Peyer's patch (tissue), 4 donors: ENCODE results near the gene LMO4. TPM values are rescaled to one million over a fixed set of nuclear protein-coding genes. Genes with fewer than 3 reads are reported as not detected.

Source experiments
- DNase-seq, 3 donors: peaks; one replicate each; pipeline ENCODE4 v3.0.0-alpha.2; 2017 to 2019
- H3K27ac ChIP-seq, 4 donors: fragments of 200-600 bp; sonication (generic); one replicate each; pipeline ENCODE4 v1.5.1; 2016 to 2019
- H3K27me3 ChIP-seq, 2 donors: fragments of 200-600 bp; sonication (generic); one replicate each; pipeline ENCODE4 v1.5.1; 2019
- H3K36me3 ChIP-seq, 3 donors: fragments of 200-600 bp; sonication (generic); one replicate each; pipeline ENCODE4 v1.5.1; 2016 to 2019
- H3K4me1 ChIP-seq, 4 donors: fragments of 200-600 bp; sonication (generic); one replicate each; pipeline ENCODE4 v1.5.1; 2016 to 2019
- H3K4me3 ChIP-seq, 4 donors: fragments of 200-600 bp; sonication (generic); 1 replicate in 3 of 4; 2 replicates in 1 of 4; pipeline ENCODE4 v1.5.1; 2016 to 2019; ENCODE audit warnings: mild to moderate bottlenecking in 1 of 4
- H3K9me3 ChIP-seq, 4 donors: fragments of 200-600 bp; sonication (generic); one replicate each; pipeline ENCODE4 v1.5.1; 2016 to 2019; ENCODE audit warnings: mild to moderate bottlenecking in 1 of 4
- CTCF ChIP-seq, 6 experiments: fragments of 450-650 bp in 4 of 6; fragments of 200-600 bp in 2 of 6; sonication (generic) in 1 of 6; IDR thresholded peaks; one replicate each; pipeline ENCODE4 v1.5.1; 2017 to 2019; ENCODE audit warnings: antibody characterized with exemption in 6 of 6, mild to moderate bottlenecking in 3 of 6, moderate library complexity in 1 of 6
- POLR2A ChIP-seq, 2 donors: fragments of 450-650 bp; IDR thresholded peaks; one replicate each; pipeline ENCODE4 v1.5.1; 2017; ENCODE audit warnings: antibody characterized with exemption in 2 of 2, mild to moderate bottlenecking in 2 of 2, moderate library complexity in 2 of 2
- total RNA-seq, 4 donors: library from RNA; depleted of rRNA; stranded (reverse); fragments of >200 nt; gene quantifications; one replicate each; pipeline ENCODE4 v1.1.0, GENCODE V29; 2016

Gene LMO4
- total RNA-seq, 4 donors from 2014 or later = 39.1 to 59.9 (median 52.6) TPM

DNA sequence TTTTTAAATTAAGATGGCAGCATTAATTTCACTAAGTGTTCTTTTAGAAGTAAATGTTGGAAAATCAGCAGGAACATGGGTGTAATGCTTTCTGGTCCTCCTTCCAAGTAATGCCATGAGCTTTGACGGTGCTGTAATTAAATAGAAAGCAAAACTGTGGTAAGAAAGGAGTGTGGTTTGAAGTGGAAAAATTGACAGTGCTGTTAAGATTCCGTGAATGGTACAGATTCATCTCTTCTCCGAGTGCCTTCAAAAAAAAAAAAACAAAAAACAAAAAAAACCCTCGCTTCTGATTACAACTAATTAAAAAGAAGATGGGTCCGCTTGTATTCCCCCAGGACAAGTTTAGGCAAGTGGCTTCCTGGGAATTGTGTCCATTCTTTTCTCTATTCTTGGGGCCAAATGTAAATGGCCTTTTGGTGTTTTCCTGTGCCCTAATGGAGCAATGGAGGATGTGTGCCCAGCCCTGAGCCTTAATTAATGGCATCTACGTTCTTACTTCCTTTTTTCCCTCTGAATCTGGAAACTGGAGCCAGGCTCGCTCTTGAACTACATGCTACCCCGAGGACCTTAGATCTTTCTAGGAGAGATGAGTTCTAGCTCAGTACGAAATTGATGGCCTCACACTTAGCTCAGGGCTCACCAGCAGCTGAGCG, 5.1 kb downstream of the LMO4 start:
- H3K4me1 ChIP-seq = peaks cover 0 to 57% (median 15%) of the 10 kb centered on the region in 4 donors
- H3K36me3 ChIP-seq = no peaks in the 10 kb centered on the region
- H3K4me3 ChIP-seq = peak overlapping the region; percentile 56 to 88 (median 64)
- H3K27me3 ChIP-seq = no peaks in the 10 kb centered on the region
- no peaks in the 10 kb centered on the region for H3K9me3 ChIP-seq
- DNase-seq = no peak
- peak overlapping the region; percentile 82 to 95 (median 84) for H3K27ac ChIP-seq
- TF ChIP-seq POLR2A (IDR thresholded peaks at IDR 0.05) = no peak
- TF ChIP-seq CTCF (IDR thresholded peaks at IDR 0.05) = no peak

GRCh38 chr1:87334351-87335174, 5.9 kb downstream of the LMO4 start:
- H3K27ac ChIP-seq = peak overlapping the region; percentile 82 to 95 (median 84)
- H3K27me3 ChIP-seq = no peaks in the 10 kb centered on the region
- DNase-seq = peak in 1 of 3 donors; percentile 51
- H3K4me1 ChIP-seq = peaks cover 0 to 57% (median 15%) of the 10 kb centered on the region in 4 donors
- peaks cover 0 to 5% (median 0%) of the 10 kb centered on the region in 3 donors for H3K36me3 ChIP-seq
- no peaks in the 10 kb centered on the region for H3K9me3 ChIP-seq
- TF ChIP-seq POLR2A (IDR thresholded peaks at IDR 0.05) (no peak), CTCF (IDR thresholded peaks at IDR 0.05) (no peak)
- H3K4me3 ChIP-seq = peak overlapping the region; percentile 56 to 88 (median 64)

DNA sequence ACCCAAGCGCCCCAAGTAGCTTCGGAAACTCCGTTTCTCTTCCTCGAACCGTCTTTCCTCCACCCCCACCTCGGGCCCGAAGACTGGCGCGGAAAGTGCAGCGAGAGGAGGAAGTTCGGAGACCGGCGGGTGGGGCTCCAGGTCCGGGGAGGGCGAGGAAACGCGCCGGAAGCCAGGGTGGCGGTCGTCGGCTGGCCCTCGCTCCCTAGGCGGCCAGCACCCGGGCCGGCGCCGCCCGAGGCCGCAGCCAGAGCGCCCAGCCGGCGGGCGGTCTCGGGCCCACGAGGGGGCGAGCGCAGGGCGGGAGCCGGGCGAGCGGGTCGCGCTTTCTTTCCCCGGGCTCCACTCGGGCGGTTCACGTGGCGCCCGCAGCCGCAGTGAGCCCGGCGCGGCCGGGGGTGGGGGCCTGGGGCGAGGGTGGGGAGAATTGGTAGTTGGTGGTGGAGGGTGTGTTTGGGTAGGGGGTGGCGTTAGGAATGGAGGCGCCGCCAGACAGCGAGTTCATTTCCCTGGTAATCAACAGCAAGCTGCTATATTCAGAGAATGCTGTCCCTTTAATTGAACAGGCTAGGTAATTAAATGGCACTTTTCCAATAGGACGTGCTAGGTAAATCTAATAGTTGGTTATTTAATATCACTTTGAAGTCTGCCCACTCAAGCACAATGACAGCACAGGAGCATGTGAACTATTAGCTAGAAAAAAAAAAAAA, 6.7 kb downstream of the LMO4 start:
- TF ChIP-seq CTCF (IDR thresholded peaks at IDR 0.05) (peak in 3 of 6 experiments; percentile 25 to 39 (median 37)), POLR2A (IDR thresholded peaks at IDR 0.05) (no peak)
- peak; percentile 78 to 90 (median 87) for DNase-seq
- Histone ChIP-seq H3K27ac (peak overlapping the region; percentile 82 to 95 (median 84)), H3K27me3 (no peaks in the 10 kb centered on the region), H3K4me1 (peaks cover 0 to 57% (median 15%) of the 10 kb centered on the region in 4 donors), H3K36me3 (peaks cover 0 to 13% (median 0%) of the 10 kb centered on the region in 3 donors), H3K4me3 (peak overlapping the region; percentile 56 to 88 (median 64)), H3K9me3 (no peaks in the 10 kb centered on the region)

DNA sequence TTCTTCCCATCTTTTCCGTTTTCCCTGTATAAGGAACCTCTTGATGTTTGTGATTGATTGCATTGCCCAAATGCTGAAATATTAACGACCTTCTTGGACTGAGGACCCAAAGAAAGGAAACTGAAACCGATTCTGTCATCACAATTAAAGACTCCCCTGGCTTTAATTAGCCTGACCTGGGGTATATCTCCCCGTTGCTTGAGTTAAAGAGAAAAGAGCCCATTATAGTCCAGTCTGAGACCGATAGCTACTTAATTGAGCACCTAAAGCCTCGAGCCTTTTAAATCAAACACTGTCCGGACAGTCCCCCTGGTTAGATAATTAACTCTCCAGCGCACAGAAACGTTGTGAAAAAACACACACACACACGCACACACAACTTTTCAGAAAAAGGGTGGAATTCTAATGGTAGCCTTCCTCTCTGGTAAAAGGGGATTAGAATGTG, 8.0 kb downstream of the LMO4 start:
- peaks cover 0 to 57% (median 15%) of the 10 kb centered on the region in 4 donors for H3K4me1 ChIP-seq
- peak overlapping the region in 2 of 4 donors; percentile 15 to 65 for H3K4me3 ChIP-seq
- peaks cover 0 to 26% (median 0%) of the 10 kb centered on the region in 3 donors for H3K36me3 ChIP-seq
- DNase-seq = no peak
- H3K27me3 ChIP-seq = no peaks in the 10 kb centered on the region
- no peaks in the 10 kb centered on the region for H3K9me3 ChIP-seq
- H3K27ac ChIP-seq = peak overlapping the region in 1 of 4 donors; percentile 4
- no peak for TF ChIP-seq CTCF (IDR thresholded peaks at IDR 0.05)

GRCh38 chr1:87337606-87338005, 8.9 kb downstream of the LMO4 start:
- DNase-seq = no peak
- TF ChIP-seq CTCF (IDR thresholded peaks at IDR 0.05) = no peak
- TF ChIP-seq POLR2A (IDR thresholded peaks at IDR 0.05) = no peak
- H3K36me3 ChIP-seq = peaks cover 0 to 36% (median 0%) of the 10 kb centered on the region in 3 donors
- H3K4me3 ChIP-seq = no peak overlapping the region
- H3K27me3 ChIP-seq = no peaks in the 10 kb centered on the region
- H3K9me3 ChIP-seq = no peaks in the 10 kb centered on the region
- H3K27ac ChIP-seq = no peak overlapping the region
- peaks cover 0 to 51% (median 12%) of the 10 kb centered on the region in 4 donors for H3K4me1 ChIP-seq
